Fibroblast of lung (primary cell): ENCODE data around the gene NOL4L. TPM values are rescaled to one million over a fixed set of nuclear protein-coding genes. Genes with fewer than 3 reads are reported as not detected.

Experiments used
- DNase-seq, 2 donors: peaks; one replicate each; pipeline versions ENCODE4 v3.0.0 to v3.0.0-alpha.2; 2010; ENCODE audit warnings: low read depth in 2 of 2
- H2AFZ ChIP-seq: 2 replicates; pipeline ENCODE4 v1.5.1; 2012; ENCODE audit warnings: low read length, control low read depth, inconsistent platforms
- H3K27ac ChIP-seq: 2 replicates; pipeline ENCODE4 v1.5.1; 2011; ENCODE audit warnings: low read length, control low read depth; ENCODE audit not compliant: insufficient read depth
- H3K27me3 ChIP-seq: 2 replicates; pipeline ENCODE4 v1.5.1; 2011; ENCODE audit warnings: mild to moderate bottlenecking, low read length; ENCODE audit not compliant: control insufficient read depth, insufficient read depth
- H3K36me3 ChIP-seq: 2 replicates; pipeline ENCODE4 v1.5.1; 2011; ENCODE audit warnings: low read length; ENCODE audit not compliant: control insufficient read depth, insufficient read depth
- H3K4me1 ChIP-seq: 2 replicates; pipeline ENCODE4 v1.5.1; 2011; ENCODE audit warnings: low read length; ENCODE audit not compliant: control insufficient read depth, insufficient read depth; ENCODE audit errors: extremely low read depth
- H3K4me2 ChIP-seq: 2 replicates; pipeline ENCODE4 v1.5.1; 2011; ENCODE audit warnings: low read length, control low read depth; ENCODE audit not compliant: insufficient read depth; ENCODE audit errors: extremely low read depth
- H3K4me3 ChIP-seq, 4 experiments: fragments of 200-600 bp in 1 of 4; sonication (generic) in 1 of 4; replicated peaks in 1 of 4; 2 replicates each; pipeline ENCODE4 v1.5.1; 2011 to 2016; ENCODE audit warnings: low read length in 4 of 4, low read depth in 3 of 4, mild to moderate bottlenecking in 3 of 4, control low read depth in 2 of 4, inconsistent platforms in 1 of 4, mixed read lengths in 1 of 4; ENCODE audit not compliant: insufficient read depth in 1 of 4; ENCODE audit errors: control extremely low read depth in 1 of 4
- H3K79me2 ChIP-seq: 2 replicates; pipeline ENCODE4 v1.5.1; 2012; ENCODE audit warnings: mild to moderate bottlenecking, low read length, inconsistent platforms; ENCODE audit not compliant: control insufficient read depth, insufficient read depth
- H3K9ac ChIP-seq: 2 replicates; pipeline ENCODE4 v1.5.1; 2011; ENCODE audit warnings: mild to moderate bottlenecking, low read length, control low read depth; ENCODE audit not compliant: insufficient read depth
- H3K9me3 ChIP-seq: 2 replicates; pipeline ENCODE4 v1.5.1; 2012; ENCODE audit warnings: low read depth, low read length; ENCODE audit not compliant: control insufficient read depth, insufficient read depth
- H4K20me1 ChIP-seq: 2 replicates; pipeline ENCODE4 v1.5.1; 2011; ENCODE audit warnings: low read length; ENCODE audit not compliant: control insufficient read depth, insufficient read depth; ENCODE audit errors: extremely low read depth
- CTCF ChIP-seq, 2 donors: IDR thresholded peaks in 1 of 2; conservative IDR thresholded peaks in 1 of 2; 1 replicate in 1 of 2; 2 replicates in 1 of 2; pipeline ENCODE4 v1.5.1; 2011 to 2012; ENCODE audit warnings: low read length in 2 of 2, control low read depth in 1 of 2, inconsistent platforms in 1 of 2, low read depth in 1 of 2, mild to moderate bottlenecking in 1 of 2
- EZH2 ChIP-seq: IDR thresholded peaks from 2 replicates; pipeline ENCODE4 v1.5.1; 2012; ENCODE audit warnings: low read length, control low read depth, mild to moderate bottlenecking; ENCODE audit errors: missing control alignments
- polyA plus RNA-seq, 2 donors: library from polyadenylated mRNA; depleted of rRNA in 1 of 2; stranded (reverse) in 1 of 2; unstranded in 1 of 2; fragments of >200 nt; gene quantifications; 2 replicates each; pipeline ENCODE4 v1.2.1, GENCODE V29; 2011 to 2012; ENCODE audit warnings: missing spikeins in 1 of 2
- total RNA-seq: library from RNA; depleted of rRNA; stranded (reverse); fragments of >200 nt; gene quantifications from 2 replicates; pipeline ENCODE4 v1.2.1, GENCODE V29; 2014

The NOL4L gene
- total and polyA plus RNA-seq, 2 donors (not counting 1 experiment from before 2014, with no cell fraction given): 3.2 to 4.0 TPM

- no peaks in the 10 kb centered on the region for H3K4me1 ChIP-seq
- peaks cover 5% of the 10 kb centered on the region for H3K27me3 ChIP-seq
- TF ChIP-seq CTCF (conservative IDR thresholded peaks at IDR 0.05 in 1 of 2, IDR thresholded peaks at IDR 0.05 in 1 of 2; ENCODE audit: low read depth in 1 of 2, low read length in 2 of 2) (no peak), EZH2 (no peak)
- H2AFZ ChIP-seq: no peak overlapping the region
- no peak overlapping the region for H3K4me3 ChIP-seq
- no peak overlapping the region for H3K27ac ChIP-seq
- no peak overlapping the region for H3K4me2 ChIP-seq
- no peak overlapping the region for H3K9ac ChIP-seq
- H3K36me3 ChIP-seq: no peaks in the 10 kb centered on the region
- DNase-seq: no peak
- H4K20me1 ChIP-seq: no peaks in the 10 kb centered on the region
- no peaks in the 10 kb centered on the region for H3K79me2 ChIP-seq
- no peaks in the 10 kb centered on the region for H3K9me3 ChIP-seq
Measured at GRCh38 chr20:32560482-32560988, 24.6 kb downstream of the NOL4L start.

- no peak overlapping the region for H3K4me3 ChIP-seq
- no peaks in the 10 kb centered on the region for H3K9me3 ChIP-seq
- H3K79me2 ChIP-seq: no peaks in the 10 kb centered on the region
- H3K36me3 ChIP-seq: no peaks in the 10 kb centered on the region
- peaks cover 5% of the 10 kb centered on the region for H3K27me3 ChIP-seq
- H3K4me2 ChIP-seq: no peak overlapping the region
- no peak overlapping the region for H3K27ac ChIP-seq
- TF ChIP-seq EZH2: no peak
- TF ChIP-seq CTCF (conservative IDR thresholded peaks at IDR 0.05 in 1 of 2, IDR thresholded peaks at IDR 0.05 in 1 of 2; ENCODE audit: low read depth in 1 of 2, low read length in 2 of 2): no peak
- peak in 1 of 2 donors; percentile 35 for DNase-seq
- H3K4me1 ChIP-seq: no peaks in the 10 kb centered on the region
- H3K9ac ChIP-seq: no peak overlapping the region
- H4K20me1 ChIP-seq: no peaks in the 10 kb centered on the region
- no peak overlapping the region for H2AFZ ChIP-seq
Measured at GRCh38 chr20:32559753-32560380, 25.3 kb downstream of the NOL4L start.

- Histone ChIP-seq H3K4me2 (no peak overlapping the region), H2AFZ (no peak overlapping the region), H3K9ac (no peak overlapping the region), H4K20me1 (no peaks in the 10 kb centered on the region), H3K79me2 (no peaks in the 10 kb centered on the region), H3K4me1 (no peaks in the 10 kb centered on the region), H3K27ac (no peak overlapping the region), H3K36me3 (no peaks in the 10 kb centered on the region), H3K27me3 (peaks cover 5% of the 10 kb centered on the region), H3K9me3 (no peaks in the 10 kb centered on the region), H3K4me3 (no peak overlapping the region)
- DNase-seq: no peak
- TF ChIP-seq EZH2 (no peak), CTCF (conservative IDR thresholded peaks at IDR 0.05 in 1 of 2, IDR thresholded peaks at IDR 0.05 in 1 of 2; ENCODE audit: low read depth in 1 of 2, low read length in 2 of 2) (no peak)
Measured at GRCh38 chr20:32559205-32559752, 25.9 kb downstream of the NOL4L start.
